Suprapubic skin (tissue), 4 donors: ENCODE measurements around the gene MRO.

Experiments
- EP300 ChIP-seq: sonication (generic); formaldehyde crosslinking; IDR thresholded peaks from one replicate; pipeline ENCODE4 v1.6.1; 2017; ENCODE audit warnings: antibody characterized with exemption
- POLR2A ChIP-seq, 2 donors: fragments of 450-650 bp; IDR thresholded peaks; one replicate each; pipeline ENCODE4 v1.6.1; 2017; ENCODE audit warnings: antibody characterized with exemption in 2 of 2, mild to moderate bottlenecking in 2 of 2, moderate library complexity in 2 of 2
- POLR2AphosphoS5 ChIP-seq, 3 donors: sonication (generic); formaldehyde crosslinking; IDR thresholded peaks; one replicate each; pipeline ENCODE4 v1.6.1; 2017; ENCODE audit warnings: antibody characterized with exemption in 3 of 3
- TF ChIP-seq, protein P1 (sequence below), 2 donors: fragments of 200-600 bp in 1 of 2; fragments of 450-650 bp in 1 of 2; sonication (generic) in 1 of 2; IDR thresholded peaks; one replicate each; pipeline ENCODE4 v1.5.1; 2016 to 2019; ENCODE audit warnings: antibody characterized with exemption in 2 of 2, mild to moderate bottlenecking in 1 of 2, moderate library complexity in 1 of 2

DNA sequence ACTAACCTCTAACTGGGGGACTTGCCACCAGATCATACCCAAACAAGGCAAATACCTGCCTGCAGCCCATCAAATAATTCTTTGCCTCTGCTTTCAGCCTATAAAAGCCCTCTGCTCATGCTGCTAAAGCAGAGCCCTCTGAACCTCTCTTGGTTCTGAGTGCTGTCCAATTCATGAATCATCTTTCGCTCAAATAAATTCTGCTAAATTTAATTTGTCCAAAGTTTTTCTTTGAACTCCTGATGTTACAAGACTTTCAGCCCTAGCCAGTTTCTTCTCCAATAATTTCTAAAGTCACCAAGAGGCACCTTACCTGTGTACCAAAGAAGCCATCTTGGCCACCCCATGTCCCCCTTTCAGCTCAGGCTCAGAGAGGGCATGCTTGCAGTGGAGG, 72.0 kb downstream of the MRO start:
- TF ChIP-seq, protein P1, sequence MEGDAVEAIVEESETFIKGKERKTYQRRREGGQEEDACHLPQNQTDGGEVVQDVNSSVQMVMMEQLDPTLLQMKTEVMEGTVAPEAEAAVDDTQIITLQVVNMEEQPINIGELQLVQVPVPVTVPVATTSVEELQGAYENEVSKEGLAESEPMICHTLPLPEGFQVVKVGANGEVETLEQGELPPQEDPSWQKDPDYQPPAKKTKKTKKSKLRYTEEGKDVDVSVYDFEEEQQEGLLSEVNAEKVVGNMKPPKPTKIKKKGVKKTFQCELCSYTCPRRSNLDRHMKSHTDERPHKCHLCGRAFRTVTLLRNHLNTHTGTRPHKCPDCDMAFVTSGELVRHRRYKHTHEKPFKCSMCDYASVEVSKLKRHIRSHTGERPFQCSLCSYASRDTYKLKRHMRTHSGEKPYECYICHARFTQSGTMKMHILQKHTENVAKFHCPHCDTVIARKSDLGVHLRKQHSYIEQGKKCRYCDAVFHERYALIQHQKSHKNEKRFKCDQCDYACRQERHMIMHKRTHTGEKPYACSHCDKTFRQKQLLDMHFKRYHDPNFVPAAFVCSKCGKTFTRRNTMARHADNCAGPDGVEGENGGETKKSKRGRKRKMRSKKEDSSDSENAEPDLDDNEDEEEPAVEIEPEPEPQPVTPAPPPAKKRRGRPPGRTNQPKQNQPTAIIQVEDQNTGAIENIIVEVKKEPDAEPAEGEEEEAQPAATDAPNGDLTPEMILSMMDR (IDR thresholded peaks at IDR 0.05): no peak
- TF ChIP-seq POLR2AphosphoS5 (IDR thresholded peaks at IDR 0.05): no peak
- no peak for TF ChIP-seq POLR2A (IDR thresholded peaks at IDR 0.05)
- no peak for TF ChIP-seq EP300
